NCI-H2227 (cell line): ENCODE measurements around the gene CD302.
A peak's percentile ranks its signal among the peaks of the same experiment; 100 is the strongest.
"Not testable (repeated sequence)": the region's sequence is repeated elsewhere in the genome, so short reads cannot be mapped to it uniquely, and the experiment has no call there.

Experiments
- DNase-seq: peaks from one replicate; lab custom pipeline; 2025; ENCODE audit not compliant: unreplicated experiment; lab: John Stamatoyannopoulos, UW

Gene CD302

GRCh38 chr2:159795841-159796690, 1.9 kb downstream of the CD302 start:
- DNase-seq: no peak

GRCh38 chr2:159793326-159793725, 4.7 kb downstream of the CD302 start:
- no peak for DNase-seq

- no peak for DNase-seq
Measured at GRCh38 chr2:159792599-159792998, 5.4 kb downstream of the CD302 start.

DNA sequence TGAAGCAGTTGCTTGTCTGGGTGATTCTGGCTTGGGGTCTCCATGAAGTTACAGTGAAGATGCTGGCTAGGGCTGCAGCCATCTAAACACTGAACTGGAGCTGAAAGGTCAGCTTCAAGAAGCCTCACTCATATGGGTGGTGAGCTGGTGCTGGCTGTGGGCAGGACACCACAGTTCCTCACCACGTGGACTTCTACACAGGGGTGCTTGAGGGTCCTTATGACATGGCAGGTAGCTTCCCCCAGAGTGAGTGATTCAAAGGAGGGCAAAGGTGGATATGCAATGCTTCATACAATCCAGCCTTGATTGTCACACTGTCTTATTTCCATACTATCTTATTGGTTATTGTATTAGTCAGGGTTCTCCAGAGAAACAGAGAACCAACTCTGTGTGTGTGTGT, 6.0 kb downstream of the CD302 start:
- DNase-seq: no peak

GRCh38 chr2:159790323-159790722, 7.7 kb downstream of the CD302 start:
- DNase-seq: no peak

- DNase-seq: no peak
Measured at GRCh38 chr2:159788253-159788652, 9.8 kb downstream of the CD302 start.

- DNase-seq: not testable (repeated sequence)
Measured at GRCh38 chr2:159787647-159788046, 10.4 kb downstream of the CD302 start.

DNA sequence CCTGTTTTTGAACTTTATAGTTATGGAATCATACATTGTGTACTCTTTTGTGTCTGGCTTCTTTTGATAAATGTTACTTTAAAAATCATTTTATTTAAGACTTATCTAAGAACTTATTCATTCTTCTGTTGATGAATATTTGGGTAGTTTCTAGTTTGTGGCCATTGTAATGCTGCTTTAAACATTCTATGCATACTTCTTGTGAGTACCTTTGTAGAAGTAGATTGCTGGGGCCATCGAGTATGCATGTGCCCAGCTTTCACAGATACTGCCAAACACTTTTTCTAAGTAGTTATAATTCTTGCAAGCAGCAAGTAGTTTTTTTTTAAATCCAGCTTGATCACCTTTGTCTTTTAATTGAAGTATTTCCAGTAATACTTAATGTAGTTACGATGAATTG, 11.1 kb downstream of the CD302 start:
- DNase-seq: no peak

DNA sequence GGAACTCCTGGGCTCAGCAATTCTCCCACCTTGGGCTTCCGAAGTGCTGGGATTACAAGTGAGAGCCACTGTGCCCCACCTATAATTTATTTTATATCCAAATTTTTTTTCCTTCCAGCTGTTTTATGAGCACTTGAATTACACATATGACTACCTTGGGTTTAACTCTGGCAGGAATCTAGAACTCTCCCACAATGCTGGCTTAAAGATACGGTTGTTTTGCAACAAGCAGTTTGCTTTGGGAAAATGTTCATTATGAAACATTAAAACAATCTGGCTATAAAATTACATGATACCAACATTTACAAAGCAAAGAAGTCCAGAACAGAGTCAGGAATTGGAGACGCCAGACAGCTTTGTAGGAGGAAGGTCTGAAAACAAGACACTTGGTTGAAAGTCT, 12.8 kb downstream of the CD302 start:
- no peak for DNase-seq

DNA sequence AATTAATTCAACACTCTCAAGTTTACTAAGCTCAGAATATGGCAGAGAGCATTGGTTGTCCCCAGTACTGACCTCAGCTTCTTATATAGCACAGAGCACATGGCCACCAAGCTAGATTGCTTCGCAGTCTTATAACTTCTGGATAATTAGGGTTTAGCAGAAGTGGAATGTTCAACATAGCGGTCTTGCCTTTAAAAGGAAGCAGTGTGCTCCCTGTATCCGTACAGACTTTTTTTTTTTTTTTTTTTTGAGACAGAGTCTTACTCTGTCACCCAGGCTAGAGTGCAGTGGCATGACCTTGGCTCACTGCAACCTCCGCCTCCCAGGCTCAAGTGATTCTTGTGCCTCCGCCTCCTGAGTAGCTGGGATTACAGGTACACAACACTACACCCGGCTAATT, 13.3 kb downstream of the CD302 start:
- DNase-seq: not testable (repeated sequence)

DNA sequence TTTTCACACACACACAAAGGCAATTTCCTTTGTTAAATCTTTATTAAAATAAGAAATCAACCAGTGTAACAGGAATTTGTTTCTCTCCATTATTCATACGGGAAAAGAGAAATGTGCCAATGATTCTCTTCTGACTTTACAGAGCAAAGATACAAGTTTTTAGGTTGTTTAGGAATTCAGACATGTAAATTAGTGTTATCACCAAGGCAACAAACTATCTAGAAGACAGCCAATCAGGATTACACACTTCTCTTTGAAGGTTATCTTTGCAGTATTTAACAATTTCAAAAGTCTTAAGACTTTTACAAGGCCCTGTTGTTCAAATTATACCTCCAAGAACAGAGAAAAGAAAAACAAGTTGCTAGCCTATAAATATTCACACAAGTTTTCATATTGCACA, 14.5 kb downstream of the CD302 start:
- no peak for DNase-seq

GRCh38 chr2:159776321-159776720, 21.7 kb downstream of the CD302 start:
- no peak for DNase-seq

DNA sequence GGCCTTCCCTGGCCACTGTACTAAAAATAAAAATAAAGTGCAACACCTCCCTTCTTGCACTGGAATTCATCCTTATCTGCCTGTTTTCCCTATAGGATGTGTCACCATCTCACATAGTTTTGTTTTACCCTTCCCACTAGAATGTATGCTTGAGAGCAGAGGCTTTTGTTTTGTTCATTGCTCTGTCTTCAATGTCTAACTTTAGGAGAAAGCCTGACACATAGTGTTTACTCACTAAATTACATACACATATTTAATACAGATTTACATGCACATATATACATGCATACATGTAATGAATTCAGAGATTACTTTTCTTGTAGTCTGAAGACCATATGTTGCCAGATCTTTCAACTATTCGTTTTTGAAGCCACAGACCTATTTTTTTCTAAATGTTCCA, 23.0 kb downstream of the CD302 start:
- DNase-seq: no peak

GRCh38 chr2:159774370-159774990, 23.5 kb downstream of the CD302 start:
- DNase-seq: no peak

- no peak for DNase-seq
Measured at GRCh38 chr2:159773886-159774285, 24.1 kb downstream of the CD302 start.

DNA sequence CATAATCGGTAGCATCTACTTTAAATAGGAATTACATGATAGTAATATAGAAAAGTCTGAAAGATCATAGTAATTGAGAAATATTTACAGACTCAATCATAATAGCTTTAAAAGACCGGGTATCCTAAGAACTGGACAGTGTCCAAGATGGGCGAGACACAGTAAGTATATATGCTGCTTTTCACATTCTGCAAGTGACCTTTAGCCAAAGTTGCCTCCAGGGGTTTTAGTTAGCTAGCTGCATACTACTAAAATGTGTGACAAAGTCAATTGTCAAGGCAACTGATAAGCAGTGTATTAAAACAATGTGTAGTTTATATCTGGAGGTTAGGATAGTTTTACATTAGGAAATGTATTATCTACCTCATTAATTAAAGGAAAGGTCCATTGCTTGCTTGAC, 24.6 kb downstream of the CD302 start:
- no peak for DNase-seq

DNA sequence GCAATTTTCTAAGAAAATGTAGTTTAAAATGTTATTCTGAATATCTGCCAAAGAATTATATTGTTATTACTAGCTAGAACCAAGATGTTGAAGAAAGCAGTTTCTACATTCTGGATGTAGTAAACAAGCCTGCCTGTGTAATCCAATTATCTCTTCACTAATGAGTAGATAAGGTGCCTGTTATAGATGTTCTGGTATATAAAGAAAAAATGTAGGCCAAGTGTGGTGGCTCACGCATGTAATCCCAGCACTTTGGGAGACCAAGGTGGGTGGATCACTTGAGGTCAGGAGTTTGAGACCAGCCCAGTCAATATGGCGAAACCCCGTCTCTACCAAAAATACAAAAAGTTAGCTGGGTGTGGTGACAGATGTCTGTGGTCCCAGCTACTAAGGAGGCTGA, 28.9 kb downstream of the CD302 start:
- no peak for DNase-seq

- DNase-seq: no peak
Measured at GRCh38 chr2:159762075-159762474, 35.9 kb downstream of the CD302 start.

- no peak for DNase-seq
Measured at GRCh38 chr2:159760326-159760725, 37.7 kb downstream of the CD302 start.

- no peak for DNase-seq
Measured at GRCh38 chr2:159759577-159759976, 38.4 kb downstream of the CD302 start.

DNA sequence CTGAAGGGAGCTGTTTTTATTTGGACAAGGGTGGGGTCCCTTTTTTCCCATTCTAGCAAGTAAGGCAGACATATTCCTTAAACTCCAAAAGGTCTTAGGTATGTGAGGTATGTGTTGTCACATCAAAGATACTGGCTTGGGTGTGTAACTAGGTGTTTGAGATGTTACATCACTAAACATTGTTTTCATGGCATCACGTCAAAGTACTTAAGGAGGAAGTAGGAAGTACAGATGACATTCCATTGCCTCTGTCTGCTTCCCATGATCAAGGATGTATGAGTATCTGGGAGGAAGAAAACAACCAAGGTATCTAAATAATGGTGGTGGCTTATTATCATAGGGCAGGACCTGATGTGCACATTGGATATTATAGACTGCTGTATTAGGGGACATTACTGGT, 39.3 kb downstream of the CD302 start:
- DNase-seq: no peak

GRCh38 chr2:159758239-159758638, 39.8 kb downstream of the CD302 start:
- DNase-seq: no peak

GRCh38 chr2:159755788-159756187, 42.2 kb downstream of the CD302 start:
- peak; percentile 25 for DNase-seq
